Articular chondrocyte of knee joint (primary cell): ENCODE data around the gene FAM72D. TPM values are rescaled to one million over a fixed set of nuclear protein-coding genes. Genes with fewer than 3 reads are reported as not detected.

Experiments
- total RNA-seq: library from RNA; depleted of rRNA; stranded (reverse); fragments of >200 nt; gene quantifications from 2 replicates; pipeline ENCODE4 v1.2.3, GENCODE V29; 2012

Gene FAM72D
- total RNA-seq: 0.65 and 0.78 TPM in 2 replicates

DNA sequence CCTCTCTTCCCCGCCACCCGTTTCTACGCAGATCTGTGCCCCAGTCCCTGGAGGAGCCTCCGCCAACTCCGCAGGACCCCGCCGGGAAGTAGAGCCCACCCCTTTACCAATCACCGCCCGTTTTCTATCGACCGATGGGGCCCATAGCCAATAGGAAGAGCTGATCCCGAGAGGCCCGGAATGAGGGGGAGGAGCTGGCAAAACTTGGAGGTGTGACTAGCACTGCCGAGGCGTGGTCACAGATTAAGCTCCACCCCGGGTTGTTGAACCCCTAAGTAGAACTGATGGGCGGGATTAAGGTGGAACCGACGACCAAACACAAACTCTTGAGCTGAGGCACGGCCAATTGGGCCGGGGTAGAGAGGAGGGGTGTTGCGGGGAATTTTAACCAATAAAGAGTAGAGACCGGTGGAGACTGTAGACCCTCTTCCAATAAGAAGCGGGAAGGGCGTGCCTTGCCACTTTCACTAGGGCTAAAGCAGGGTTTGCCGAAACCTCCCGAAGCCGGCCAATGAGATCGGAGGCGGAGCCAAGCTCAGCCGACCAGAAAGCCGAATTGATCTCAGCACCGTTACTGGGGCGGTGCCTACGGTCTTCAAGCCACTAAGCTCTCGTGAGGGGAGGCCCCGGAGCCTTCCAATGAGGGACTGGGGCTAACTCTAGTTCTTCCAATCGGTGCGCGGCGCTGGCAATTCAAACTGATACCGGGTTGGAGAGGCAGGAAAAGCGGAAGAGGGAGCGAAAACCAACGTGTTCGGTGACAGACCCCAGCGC is at the start of gene FAM72D, which contains the start of gene SRGAP2B:
FAM72D (plus strand) TSS at position 691 of the 774 bp plus-strand sequence. CDS start 874 bp downstream, outside the sequence.
SRGAP2B (minus strand) TSS at position 45 of the 774 bp plus-strand sequence. CDS start 2,427 bp downstream, outside the sequence.

Other genes with a start within 250 kb of the FAM72D start
- 35.8 and 50.7 TPM in 2 replicates for gene SRGAP2B, start 646 bp upstream of the FAM72D start, total RNA-seq
- gene PPIAL4D, start 146.2 kb downstream of the FAM72D start, total RNA-seq: not detected in 2 replicates